ENCODE measurements around the gene CSNK1G3.

- TF ChIP-seq, protein P1, sequence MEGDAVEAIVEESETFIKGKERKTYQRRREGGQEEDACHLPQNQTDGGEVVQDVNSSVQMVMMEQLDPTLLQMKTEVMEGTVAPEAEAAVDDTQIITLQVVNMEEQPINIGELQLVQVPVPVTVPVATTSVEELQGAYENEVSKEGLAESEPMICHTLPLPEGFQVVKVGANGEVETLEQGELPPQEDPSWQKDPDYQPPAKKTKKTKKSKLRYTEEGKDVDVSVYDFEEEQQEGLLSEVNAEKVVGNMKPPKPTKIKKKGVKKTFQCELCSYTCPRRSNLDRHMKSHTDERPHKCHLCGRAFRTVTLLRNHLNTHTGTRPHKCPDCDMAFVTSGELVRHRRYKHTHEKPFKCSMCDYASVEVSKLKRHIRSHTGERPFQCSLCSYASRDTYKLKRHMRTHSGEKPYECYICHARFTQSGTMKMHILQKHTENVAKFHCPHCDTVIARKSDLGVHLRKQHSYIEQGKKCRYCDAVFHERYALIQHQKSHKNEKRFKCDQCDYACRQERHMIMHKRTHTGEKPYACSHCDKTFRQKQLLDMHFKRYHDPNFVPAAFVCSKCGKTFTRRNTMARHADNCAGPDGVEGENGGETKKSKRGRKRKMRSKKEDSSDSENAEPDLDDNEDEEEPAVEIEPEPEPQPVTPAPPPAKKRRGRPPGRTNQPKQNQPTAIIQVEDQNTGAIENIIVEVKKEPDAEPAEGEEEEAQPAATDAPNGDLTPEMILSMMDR (conservative IDR thresholded peaks at IDR 0.05): no peak
- TF ChIP-seq ZFX (IDR thresholded peaks at IDR 0.05): no peak
Measured at GRCh38 chr5:123543438-123543837, 31.5 kb downstream of the CSNK1G3 start.

All from C4-2B (cell line).